Caki2 (cell line): ENCODE results near the gene NPM3. TPM values are rescaled to one million over a fixed set of nuclear protein-coding genes. Genes with fewer than 3 reads are reported as not detected.

Experiments used
- DNase-seq: peaks from one replicate; pipeline ENCODE4 v3.0.0-alpha.2; 2015; ENCODE audit warnings: low read depth
- in situ Hi-C: cut with HindIII; loops from 2 replicates; pipeline ENCODE4 v1.10.0; 2016; ENCODE audit warnings: low sequenced_read_pairs, low pct_unique_long_range_greater_than_20kb, mixed read lengths
- total RNA-seq: library from RNA; depleted of rRNA; stranded (reverse); fragments of >200 nt; shearing (Covaris generic); gene quantifications from 2 replicates; pipeline ENCODE4 v1.2.3, GENCODE V29; 2014; ENCODE audit warnings: low replicate concordance

NPM3 gene
- total RNA-seq, 1 experiment from 2014 or later, result 172 TPM

DNA sequence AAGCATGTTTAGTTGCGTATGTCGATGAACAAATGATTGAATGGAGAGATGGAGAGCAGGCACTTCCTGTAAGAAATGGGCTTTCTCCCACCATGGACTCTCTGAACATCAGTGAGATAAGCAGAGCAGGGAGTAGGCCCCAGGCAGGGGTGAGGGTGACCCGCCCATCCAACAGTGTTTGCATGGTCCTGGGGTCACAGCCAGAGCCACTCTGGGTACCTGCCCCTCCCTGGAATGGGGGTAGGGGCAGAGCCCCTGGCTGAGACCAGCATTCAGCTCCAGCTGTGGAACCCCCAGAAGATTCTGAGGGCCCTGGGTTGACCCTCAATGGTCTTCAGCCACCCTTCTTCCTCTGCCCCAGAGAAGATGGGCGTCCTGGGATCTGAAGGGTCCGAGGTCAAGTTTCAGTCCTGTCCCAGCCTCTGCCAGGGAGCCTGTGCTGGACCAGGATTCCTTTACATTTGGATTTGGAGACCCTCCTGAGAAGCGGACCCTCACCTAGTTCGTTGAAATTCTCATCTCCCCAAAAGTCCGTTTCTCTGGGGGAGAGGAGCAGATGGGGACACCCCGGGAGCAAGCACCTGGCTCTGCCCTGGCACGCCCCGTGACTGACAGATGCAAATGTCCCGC is 5.0 kb downstream of the NPM3 start:
- in situ Hi-C loops, result no loop called here
- DNase-seq, result no peak

DNA sequence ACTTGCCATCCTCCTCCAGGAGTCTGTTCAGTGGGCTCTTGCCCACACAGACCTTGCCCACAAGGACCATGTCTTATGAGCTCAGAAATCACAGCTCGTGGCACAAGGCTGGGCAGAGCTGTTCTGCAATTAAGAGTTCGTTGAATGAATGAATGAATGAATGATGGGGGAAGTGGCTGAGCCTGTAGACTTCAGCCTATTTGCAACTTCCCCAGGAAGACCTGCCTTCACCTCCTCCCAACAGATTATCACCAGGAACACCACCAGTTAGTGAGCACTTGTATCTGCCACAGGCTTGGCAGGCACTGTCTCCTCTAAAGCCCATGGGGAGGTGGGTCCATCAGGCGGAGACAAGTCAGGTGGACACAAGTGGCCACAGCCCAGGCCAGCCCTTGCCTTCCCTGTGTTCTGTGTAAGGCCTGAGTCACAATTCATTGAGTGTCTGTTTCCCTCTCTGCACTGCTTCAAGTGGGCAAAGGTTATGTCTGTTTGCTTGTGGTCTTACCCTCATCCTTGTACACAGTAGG is 5.6 kb downstream of the NPM3 start:
- in situ Hi-C loops, result no loop called here
- DNase-seq, result no peak

DNA sequence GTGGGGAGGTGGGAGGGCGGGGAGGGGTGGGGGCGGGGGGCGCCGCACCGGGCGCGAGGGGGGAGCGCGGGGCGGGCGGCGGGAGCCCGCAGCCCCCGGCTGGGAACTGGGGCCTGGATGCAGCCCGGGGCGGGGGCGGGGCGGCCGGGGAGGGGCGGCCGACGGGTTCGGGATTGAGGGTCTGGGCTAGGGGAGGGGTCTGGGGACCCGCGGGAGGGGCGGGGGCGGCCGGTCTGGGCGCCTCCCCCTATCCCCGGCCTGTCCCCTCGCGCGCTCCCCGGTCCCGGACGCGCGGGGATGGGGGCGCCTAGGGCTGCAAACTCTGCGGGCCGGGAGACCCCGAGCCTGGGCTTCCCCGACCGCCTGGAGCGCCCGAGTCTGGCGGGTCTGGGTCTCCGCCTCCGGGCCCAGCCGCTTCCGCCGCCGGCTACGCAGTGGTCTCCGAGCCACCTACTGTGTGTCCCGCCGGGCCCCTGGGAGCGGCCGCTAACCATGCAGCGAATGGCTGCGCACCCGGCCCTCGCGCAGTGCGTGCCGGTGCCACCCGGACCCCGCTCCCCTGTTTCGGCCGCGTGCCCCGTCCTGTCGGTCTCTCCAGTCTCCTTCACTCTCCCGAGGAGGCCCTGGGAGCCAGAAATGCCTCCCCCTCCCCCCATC is 7.0 kb downstream of the NPM3 start:
- DNase-seq, result no peak
- in situ Hi-C loops, result no loop called here

DNA sequence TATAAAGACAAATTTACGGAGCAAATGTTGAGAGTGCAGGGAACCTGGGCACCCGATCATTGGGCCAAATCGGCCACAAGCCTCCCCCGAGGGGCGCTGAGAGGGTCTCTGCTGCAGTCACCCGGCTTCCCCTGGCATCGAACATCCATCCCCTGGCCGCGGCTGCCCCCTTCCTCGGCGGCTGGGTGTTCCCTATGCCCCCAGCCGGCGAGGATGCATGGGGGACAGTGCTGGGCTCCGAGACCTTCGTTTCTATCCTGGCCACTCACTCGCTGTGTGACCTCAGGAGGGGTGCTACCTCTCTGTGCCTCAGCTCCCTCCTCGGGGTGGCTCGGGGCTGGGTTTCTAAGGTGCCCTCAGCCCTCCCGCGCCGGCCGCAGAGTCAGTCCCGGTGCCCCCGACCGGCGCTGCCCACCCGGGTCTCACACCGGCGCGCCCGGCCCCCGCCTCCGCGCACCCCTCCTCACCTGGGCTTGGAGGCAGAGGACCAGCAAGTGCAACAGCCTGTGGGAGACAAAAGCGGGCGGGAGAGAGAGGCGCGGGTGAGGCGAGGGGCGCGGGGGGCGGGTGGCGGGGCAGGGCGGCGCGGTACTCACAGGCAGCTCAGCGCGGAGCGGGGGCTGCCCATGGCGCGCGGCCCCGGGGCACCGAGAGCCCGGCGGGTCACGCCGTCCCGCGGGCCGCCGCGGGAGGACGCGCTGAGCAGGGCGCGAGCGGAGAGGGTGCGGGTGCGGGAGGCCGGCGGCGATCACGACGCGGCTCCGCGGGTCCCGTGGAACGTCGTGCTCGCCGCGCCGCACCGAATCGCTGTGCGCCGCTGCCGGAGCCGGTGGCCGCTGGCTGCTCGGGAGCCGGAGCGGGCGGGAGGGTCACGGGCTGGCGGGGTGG is 7.7 kb downstream of the NPM3 start, which contains the start of gene FGF8:
Gene FGF8, minus strand, starts transcription at position 842 of the 888 bp plus-strand sequence. Its CDS starts 214 bp downstream, at position 628.
- in situ Hi-C loops, result no loop called here
- DNase-seq, result no peak

DNA sequence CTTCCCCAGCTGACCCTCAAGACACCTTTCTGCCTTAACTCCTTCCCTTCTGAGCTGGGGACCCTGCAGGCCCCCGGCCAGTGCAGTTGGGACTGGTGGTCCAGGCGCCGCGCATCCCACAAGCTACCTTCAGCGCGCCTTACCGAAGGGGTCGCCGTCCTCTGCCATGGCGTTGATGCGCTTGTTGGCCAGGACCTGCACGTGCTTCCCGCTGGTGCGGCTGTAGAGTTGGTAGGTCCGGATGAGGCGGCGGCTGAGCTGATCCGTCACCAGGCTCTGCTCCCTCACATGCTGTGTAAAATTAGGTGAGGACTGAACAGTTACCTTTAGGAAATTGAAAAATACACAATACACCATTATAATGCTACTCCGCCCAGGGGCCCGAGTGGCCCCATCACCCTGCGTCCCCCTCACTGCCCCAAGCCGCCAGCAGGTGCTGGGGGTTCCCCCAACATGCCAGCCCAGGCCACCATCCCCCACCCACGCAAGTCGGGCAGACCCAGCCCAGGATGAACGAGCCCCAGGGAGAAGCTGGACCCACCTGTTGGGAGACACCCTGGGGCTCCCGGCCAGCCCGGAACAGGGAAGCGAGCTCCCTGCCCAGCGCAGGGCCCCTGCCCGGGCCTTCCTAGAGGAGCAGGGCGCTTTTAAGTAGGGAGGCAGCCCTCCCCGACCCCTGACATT is 8.5 kb downstream of the NPM3 start:
- in situ Hi-C loops, result no loop called here
- DNase-seq, result no peak

DNA sequence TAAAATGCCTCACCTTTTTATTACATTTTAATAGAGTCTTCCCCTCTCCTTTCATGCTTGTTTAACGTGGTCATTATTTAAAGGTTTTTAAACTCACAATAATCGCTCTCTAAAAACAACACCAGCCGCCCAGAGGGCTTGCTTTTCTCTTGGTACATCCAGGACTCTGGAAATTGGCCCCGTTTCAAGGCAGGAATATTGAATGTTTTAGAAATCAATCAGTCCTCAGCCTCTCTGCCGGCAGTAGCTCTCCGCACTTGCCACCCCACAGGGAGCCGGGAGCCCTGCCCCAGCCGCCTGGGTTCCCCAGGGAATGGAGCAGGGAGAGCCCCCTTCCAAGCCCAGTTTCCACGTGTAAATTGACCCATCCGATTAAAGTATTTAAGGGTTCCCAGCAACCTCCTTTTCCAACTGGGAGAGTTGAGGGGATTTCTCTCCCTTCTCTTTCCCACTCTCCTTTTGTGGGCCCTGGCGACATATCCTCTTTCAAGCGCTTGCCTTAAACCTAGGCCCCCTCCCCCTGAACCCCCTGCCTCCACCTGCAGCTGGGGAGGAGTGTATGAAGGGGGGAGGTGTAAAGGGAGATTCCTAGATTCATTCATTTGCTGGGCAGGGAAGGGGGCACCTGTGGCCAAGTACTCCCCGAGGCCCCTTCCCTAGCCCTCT is 9.2 kb downstream of the NPM3 start:
- in situ Hi-C loops, result no loop called here
- no peak for DNase-seq

DNA sequence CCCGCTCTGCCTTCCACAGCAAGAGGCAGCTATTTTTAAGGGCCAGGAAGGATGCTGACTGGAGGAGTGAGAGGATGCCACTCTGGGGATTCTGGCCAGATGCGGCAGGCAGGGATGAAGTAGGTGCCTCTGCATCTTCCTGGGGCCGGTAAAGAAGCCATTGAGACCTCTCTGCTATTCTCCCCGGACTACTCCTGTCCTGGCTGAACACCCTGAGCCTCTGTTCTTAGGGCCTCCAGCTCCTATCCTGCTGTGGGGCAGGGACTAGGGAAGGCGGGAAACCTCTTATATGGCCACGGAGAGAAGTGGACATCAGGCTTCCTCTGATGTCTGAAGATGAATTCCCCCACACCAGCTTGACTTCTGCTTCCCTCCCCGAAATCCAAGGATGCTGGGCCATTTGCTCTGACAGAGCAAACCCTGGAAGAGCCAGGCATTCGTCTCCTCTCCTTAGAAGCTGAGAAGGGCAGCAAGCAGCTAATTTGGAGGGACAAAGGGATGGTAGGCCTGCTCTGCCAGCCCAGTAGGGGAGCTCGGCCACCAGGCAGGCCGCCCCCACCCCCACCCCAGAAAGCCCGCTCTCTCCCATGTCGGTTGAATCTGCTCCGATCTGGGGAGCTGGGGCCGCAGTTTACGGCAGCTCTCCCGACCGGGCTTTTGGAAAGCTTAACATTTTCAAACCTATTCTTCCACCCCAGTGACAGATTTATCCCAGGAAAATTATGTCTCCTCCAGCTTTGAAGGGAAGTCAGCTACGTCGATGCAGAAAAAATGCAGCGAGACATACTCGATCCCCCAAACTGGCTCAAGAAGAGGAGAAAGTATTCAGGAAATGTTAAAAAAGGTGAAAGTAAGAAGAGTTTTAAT is 10.1 kb downstream of the NPM3 start:
- DNase-seq, result no peak
- in situ Hi-C loops, result no loop called here

DNA sequence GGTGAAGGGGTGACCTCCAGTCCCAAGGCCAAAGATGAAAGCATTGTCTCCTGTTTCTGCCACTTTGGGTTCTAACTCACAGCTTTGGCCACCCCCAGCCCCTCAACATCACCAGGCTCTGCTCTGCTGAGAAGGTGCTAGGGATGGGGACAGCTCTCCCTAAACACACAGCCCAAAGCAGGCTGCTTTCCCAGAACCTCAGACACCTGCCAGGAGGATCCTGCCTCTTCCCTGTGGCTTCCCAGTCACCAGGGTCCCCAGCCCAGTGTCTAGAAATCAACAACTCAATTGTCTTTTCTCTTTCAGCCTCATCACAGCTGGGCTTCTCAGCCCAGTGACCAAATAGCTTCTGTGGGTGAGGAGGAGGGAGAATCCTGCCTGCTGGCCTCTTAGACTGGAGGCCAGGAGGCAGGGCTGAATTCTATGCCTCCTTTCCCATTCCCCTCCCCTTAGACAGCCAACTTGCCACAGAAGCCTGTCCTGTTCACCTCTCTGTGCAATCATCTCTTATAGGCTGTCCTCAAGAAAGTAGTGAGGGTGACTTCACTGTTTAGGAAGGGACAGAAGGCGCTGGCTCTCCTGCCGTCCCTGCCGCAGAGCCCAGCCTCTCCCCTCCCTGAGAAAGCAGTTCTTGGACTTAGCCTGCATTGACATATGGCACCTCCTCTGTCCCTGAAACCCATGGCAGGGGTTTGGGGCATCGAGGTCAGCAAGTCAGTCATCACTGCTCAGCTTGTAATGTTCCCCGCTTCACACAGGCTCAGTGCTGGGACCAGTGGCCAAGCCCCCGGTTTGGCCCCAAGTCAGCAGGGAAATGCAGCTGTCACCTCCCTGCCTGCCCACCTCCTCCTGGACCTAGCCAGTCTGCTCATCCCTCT is 11.0 kb downstream of the NPM3 start:
- DNase-seq, result no peak
- in situ Hi-C loops, result no loop called here

DNA sequence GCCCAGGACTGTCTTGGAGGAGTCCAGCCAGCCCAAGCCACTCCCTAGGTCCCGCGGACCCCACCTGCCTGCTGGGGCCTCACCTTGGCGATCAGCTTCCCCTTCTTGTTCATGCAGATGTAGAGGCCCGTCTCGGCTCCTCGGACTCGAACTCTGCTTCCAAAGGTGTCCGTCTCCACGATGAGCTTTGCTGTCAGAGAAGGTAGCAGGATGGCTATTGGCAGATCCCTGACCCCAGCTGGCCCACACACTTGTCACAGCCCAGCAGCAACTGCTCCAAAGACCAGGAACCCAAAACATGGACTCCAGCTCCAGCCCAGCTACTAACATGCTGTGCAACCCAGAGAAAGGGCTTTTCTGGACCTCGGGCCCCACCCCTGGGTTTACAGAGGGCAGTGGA is 11.9 kb downstream of the NPM3 start:
- in situ Hi-C loops, result no loop called here

DNA sequence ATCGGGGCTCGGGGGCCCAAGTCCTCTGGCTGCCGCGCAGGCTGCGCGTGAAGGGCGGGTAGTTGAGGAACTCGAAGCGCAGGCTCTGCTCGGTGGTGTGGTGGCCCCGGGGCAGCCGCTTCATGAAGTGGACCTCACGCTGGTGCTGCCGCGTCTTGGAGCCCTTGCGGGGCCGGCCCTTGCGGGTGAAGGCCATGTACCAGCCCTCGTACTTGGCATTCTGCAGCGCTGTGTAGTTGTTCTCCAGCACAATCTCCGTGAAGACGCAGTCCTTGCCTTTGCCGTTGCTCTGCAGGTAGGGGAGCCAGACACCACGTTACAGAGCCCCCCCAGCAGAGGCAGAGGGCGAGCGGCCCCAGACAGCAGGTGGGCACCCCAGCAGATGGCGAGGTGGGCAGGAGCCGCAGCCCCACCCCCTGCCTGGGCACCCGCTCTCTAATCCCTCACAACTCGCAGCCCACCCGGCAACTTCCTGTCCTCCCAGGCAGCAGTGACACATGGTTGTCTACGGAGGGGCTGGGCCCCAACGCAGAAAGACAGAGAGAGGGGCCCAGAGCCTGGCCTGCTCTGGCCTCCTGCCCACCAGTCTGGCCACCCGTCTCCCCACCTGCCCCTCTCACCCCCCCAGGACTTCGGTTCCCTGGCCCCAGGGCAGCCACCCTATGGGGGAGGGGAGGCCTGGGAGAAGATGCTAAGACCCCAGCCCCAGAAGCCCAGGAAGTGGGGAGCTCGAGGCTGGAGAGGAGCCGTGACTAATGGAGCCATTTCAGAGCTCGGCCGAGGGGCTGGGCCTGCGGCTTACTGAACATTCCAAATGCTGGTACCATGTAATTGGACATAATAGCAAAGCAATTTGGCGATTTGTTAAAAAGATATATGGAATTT is 12.7 kb downstream of the NPM3 start:
- no peak for DNase-seq
- in situ Hi-C loops, result no loop called here

More for the DNA sequence above, 11.9 kb downstream of the NPM3 start:
- no peak for DNase-seq

DNA sequence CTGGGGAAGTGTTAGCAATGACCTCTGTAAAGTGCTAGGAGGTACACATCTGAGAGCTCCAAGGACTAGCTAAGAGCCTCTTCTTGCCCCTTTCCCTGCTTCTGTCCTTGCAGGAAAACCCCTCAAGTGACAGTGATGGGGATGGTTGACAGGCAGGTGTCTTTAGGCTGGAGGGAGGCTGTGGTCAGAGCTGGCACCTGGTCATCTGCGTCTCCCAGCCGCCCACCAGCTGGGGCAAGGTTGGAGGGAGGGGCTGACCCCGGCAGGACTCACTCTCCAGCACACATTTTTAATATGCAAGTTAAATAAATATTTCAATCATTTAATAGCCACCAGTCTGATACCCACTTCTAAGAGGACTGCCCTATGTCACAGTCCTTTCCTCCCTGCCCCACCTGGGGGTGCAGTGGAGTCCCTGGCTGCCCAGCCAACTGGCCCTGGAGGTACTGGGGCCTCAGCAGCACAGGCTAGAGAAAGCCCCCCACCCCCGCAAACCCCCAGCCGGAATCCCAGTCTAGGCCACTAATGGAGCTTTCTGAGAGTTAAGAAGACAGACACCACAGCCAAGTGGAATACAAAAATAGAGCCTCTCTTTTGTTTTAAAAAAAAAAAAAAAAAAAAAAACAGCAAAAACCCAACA is 13.6 kb downstream of the NPM3 start:
- in situ Hi-C loops, result no loop called here

DNA sequence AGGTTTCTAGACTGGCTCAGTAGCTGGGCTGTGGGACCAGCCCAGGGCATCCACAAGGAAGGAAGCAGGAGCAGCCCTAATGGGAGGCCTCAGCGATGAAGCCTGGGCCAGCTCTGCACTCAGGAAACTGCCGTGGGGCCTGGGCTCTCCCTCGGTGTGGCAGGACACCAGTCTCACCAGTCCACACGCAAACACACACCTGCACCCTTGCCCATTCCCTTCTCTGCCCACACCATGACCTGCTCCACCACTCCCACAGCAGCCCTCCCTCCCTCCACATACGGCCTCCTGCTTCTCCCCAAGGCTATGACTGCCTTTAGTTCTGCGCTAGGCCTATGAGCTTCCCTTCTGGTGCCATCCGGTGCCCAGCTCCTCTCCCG is 14.5 kb downstream of the NPM3 start:
- in situ Hi-C loops, result no loop called here
- no peak for DNase-seq

More for the DNA sequence above, 13.6 kb downstream of the NPM3 start:
- no peak for DNase-seq

DNA sequence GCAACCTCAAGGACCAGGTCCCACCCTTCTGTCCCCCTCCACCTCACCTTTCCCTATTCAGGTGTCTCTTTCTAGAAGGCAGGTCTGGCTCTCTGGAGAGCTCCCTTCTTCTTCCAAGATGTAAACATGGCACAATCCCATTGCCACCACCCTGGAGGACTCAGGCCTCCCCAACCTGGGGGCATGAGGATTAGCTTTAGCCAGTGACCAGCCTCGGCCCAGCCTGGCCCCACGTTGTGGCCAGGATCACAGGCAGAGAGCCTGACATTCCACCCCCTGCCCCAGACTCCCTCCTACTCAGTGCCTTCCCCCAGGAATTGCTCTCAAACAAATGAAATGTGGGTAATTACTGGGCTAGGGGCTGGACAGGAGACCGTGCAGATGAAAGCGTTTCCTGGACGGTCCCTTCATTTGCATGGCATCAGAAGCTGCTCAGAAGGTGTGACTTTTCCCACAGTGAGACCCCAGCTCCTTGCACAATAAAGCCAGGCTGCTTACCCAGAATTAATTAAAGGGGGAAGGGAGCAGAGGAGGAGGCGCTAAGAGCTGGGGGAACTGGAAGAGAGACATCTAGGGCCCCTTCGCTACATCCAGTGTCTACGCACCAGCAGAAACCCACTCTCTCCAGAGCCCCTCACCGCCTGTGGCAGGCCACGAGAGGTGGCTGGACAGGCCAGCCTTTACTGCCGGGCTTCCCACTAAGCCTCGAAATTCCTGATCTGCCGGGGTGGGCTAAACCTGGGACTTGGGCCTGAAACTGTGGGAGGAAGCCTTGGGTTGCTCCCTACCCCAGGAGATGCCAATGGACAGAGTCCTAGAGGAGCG is 15.1 kb downstream of the NPM3 start:
- in situ Hi-C loops, result no loop called here
- DNase-seq, result no peak

DNA sequence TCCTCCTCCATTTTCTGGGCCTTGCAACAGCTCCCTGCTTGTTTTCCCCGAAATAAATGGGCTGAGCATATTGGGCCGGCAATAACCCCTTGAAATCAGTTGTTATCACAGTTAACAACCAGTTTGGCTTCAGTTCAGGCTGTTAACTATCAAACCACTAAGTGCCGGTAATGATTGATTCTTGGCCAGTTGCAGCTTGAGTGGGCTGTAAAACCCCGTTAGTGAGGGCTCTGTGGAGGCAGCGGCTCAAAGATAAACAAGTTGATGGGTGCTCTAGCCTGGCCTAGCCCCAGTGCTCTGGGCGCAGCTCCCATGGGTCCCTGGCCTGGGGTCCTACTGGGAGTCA is 15.7 kb downstream of the NPM3 start:
- DNase-seq, result no peak
- in situ Hi-C loops, result no loop called here
